H9 (cell line): ENCODE measurements around the gene F2R. TPM values are rescaled to one million over a fixed set of nuclear protein-coding genes. Genes with fewer than 3 reads are reported as not detected.

Experiments used
- DNase-seq: peaks from one replicate; pipeline ENCODE4 v3.0.0-alpha.2; 2017
- H2AFZ ChIP-seq: one replicate; pipeline ENCODE4 v1.6.1; 2013; ENCODE audit warnings: mild to moderate bottlenecking, low read length, control low read depth, moderate library complexity
- H2AK5ac ChIP-seq: 2 replicates; pipeline ENCODE4 v1.6.1; 2013; ENCODE audit warnings: low read length, control low read depth, mixed read lengths; ENCODE audit not compliant: insufficient read length
- H2BK120ac ChIP-seq: one replicate; pipeline ENCODE4 v1.6.1; 2013; ENCODE audit warnings: low read depth, mild to moderate bottlenecking, low read length, control low read depth, inconsistent platforms; ENCODE audit not compliant: poor library complexity, severe bottlenecking
- H2BK12ac ChIP-seq: 2 replicates; pipeline ENCODE4 v1.6.1; 2013; ENCODE audit warnings: low read length, control low read depth, mixed read lengths, low read depth; ENCODE audit not compliant: insufficient read length
- H2BK15ac ChIP-seq: 2 replicates; pipeline ENCODE4 v1.6.1; 2013; ENCODE audit warnings: low read depth, low read length, control low read depth
- H2BK20ac ChIP-seq: one replicate; pipeline ENCODE4 v1.6.1; 2013; ENCODE audit warnings: low read depth, mild to moderate bottlenecking, low read length, control low read depth, inconsistent platforms; ENCODE audit not compliant: poor library complexity, severe bottlenecking
- H2BK5ac ChIP-seq: 2 replicates; pipeline ENCODE4 v1.6.1; 2013; ENCODE audit warnings: low read length, control low read depth, mixed read lengths; ENCODE audit not compliant: insufficient read length
- H3K14ac ChIP-seq: 2 replicates; pipeline ENCODE4 v1.6.1; 2013; ENCODE audit warnings: low read length, control low read depth; ENCODE audit not compliant: insufficient read depth
- H3K18ac ChIP-seq: 2 replicates; pipeline ENCODE4 v1.6.1; 2013; ENCODE audit warnings: low read depth, mild to moderate bottlenecking, mixed read lengths, low read length, control low read depth; ENCODE audit not compliant: insufficient read length
- H3K23ac ChIP-seq: 2 replicates; pipeline ENCODE4 v1.6.1; 2013; ENCODE audit warnings: low read length, control low read depth, mixed read lengths, low read depth; ENCODE audit not compliant: insufficient read length
- H3K23me2 ChIP-seq: 2 replicates; pipeline ENCODE4 v1.6.1; 2013; ENCODE audit warnings: low read depth, mild to moderate bottlenecking, mixed read lengths, low read length, control low read depth; ENCODE audit not compliant: insufficient read length, poor library complexity, severe bottlenecking
- H3K27ac ChIP-seq: 2 replicates; pipeline ENCODE4 v1.5.1; 2013; ENCODE audit warnings: low read length, control low read depth, mixed read lengths, low read depth; ENCODE audit not compliant: insufficient read length
- H3K27me3 ChIP-seq: 2 replicates; pipeline ENCODE4 v1.6.1; 2013; ENCODE audit warnings: low read length, control low read depth, inconsistent platforms; ENCODE audit not compliant: insufficient read depth
- H3K4ac ChIP-seq: 2 replicates; pipeline ENCODE4 v1.6.1; 2013; ENCODE audit warnings: low read depth, mild to moderate bottlenecking, control low read depth, inconsistent platforms, low read length, moderate library complexity
- H3K4me1 ChIP-seq: 2 replicates; pipeline ENCODE4 v1.6.1; 2013; ENCODE audit warnings: low read length, control low read depth, inconsistent platforms; ENCODE audit not compliant: insufficient read depth
- H3K4me2 ChIP-seq: 2 replicates; pipeline ENCODE4 v1.6.1; 2013; ENCODE audit warnings: low read length, control low read depth, mixed read lengths; ENCODE audit not compliant: insufficient read length, insufficient read depth
- H3K56ac ChIP-seq: 2 replicates; pipeline ENCODE4 v1.6.1; 2013; ENCODE audit warnings: low read depth, mild to moderate bottlenecking, mixed read lengths, low read length, control low read depth; ENCODE audit not compliant: insufficient read length
- H3K79me1 ChIP-seq: 2 replicates; pipeline ENCODE4 v1.6.1; 2013; ENCODE audit warnings: low read depth, mild to moderate bottlenecking, moderate library complexity, low read length, control low read depth, inconsistent platforms; ENCODE audit not compliant: insufficient read depth, poor library complexity, severe bottlenecking
- H3K79me2 ChIP-seq: 2 replicates; pipeline ENCODE4 v1.6.1; 2013; ENCODE audit warnings: low read length, control low read depth, inconsistent platforms; ENCODE audit not compliant: insufficient read depth
- H3K9ac ChIP-seq: 2 replicates; pipeline ENCODE4 v1.6.1; 2013; ENCODE audit warnings: low read length, control low read depth, mixed read lengths; ENCODE audit not compliant: insufficient read length; ENCODE audit errors: extremely low read depth
- H3K9me3 ChIP-seq: one replicate; pipeline ENCODE4 v1.6.1; 2013; ENCODE audit warnings: low read depth, low read length, inconsistent platforms; ENCODE audit not compliant: control insufficient read depth
- H3T11ph ChIP-seq: one replicate; pipeline ENCODE4 v1.6.1; 2013; ENCODE audit warnings: mild to moderate bottlenecking, low read length, control low read depth, inconsistent platforms
- H4K20me1 ChIP-seq: one replicate; pipeline ENCODE4 v1.6.1; 2013; ENCODE audit not compliant: control insufficient read depth, insufficient read length, insufficient read depth
- H4K5ac ChIP-seq: 2 replicates; pipeline ENCODE4 v1.6.1; 2013; ENCODE audit warnings: low read depth, mild to moderate bottlenecking, mixed read lengths, low read length, control low read depth; ENCODE audit not compliant: insufficient read length
- H4K8ac ChIP-seq: replicated peaks from 2 replicates; pipeline ENCODE4 v1.6.1; 2013; ENCODE audit warnings: low read length, control low read depth, mixed read lengths, low read depth; ENCODE audit not compliant: insufficient read length
- H4K91ac ChIP-seq: 2 replicates; pipeline ENCODE4 v1.6.1; 2013; ENCODE audit warnings: low read depth, mild to moderate bottlenecking, moderate library complexity, mixed read lengths, low read length, control low read depth; ENCODE audit not compliant: insufficient read length
- H3K27ac Mint-ChIP-seq, 3 experiments: 2 replicates in 2 of 3; 3 replicates in 1 of 3; pipeline ENCODE4 v1.8.0; 2020 to 2021; ENCODE audit warnings: mixed read lengths in 3 of 3, mild to moderate bottlenecking in 1 of 3, moderate library complexity in 1 of 3
- H3K27me3 Mint-ChIP-seq: 2 replicates; pipeline ENCODE4 v1.8.0; 2021; ENCODE audit warnings: low read depth, mild to moderate bottlenecking, moderate library complexity, mixed read lengths
- H3K36me3 Mint-ChIP-seq, 3 experiments: 2 replicates in 2 of 3; 3 replicates in 1 of 3; pipeline ENCODE4 v1.8.0; 2020 to 2021; ENCODE audit warnings: low read depth in 3 of 3, mixed read lengths in 3 of 3; ENCODE audit not compliant: insufficient read depth in 1 of 3
- H3K4me1 Mint-ChIP-seq, 2 experiments: 2 replicates each; pipeline ENCODE4 v1.8.0; 2020; ENCODE audit warnings: mixed read lengths in 2 of 2
- H3K4me3 Mint-ChIP-seq, 2 experiments: 2 replicates in 1 of 2; 3 replicates in 1 of 2; pipeline ENCODE4 v1.8.0; 2020 to 2021; ENCODE audit warnings: mild to moderate bottlenecking in 2 of 2, mixed read lengths in 2 of 2, moderate library complexity in 1 of 2
- H3K9me3 Mint-ChIP-seq, 2 experiments: 2 replicates in 1 of 2; 3 replicates in 1 of 2; pipeline ENCODE4 v1.8.0; 2020; ENCODE audit warnings: mild to moderate bottlenecking in 2 of 2, mixed read lengths in 2 of 2, moderate library complexity in 1 of 2
- WGBS: extraction: QIAGEN DNeasy Blood & Tissue Kit; methylation state at CpG from one replicate; pipeline ENCODE4 v1.1.7; 2013; ENCODE audit warnings: missing lambda C conversion rate, low lambda C conversion rate, mixed read lengths; ENCODE audit not compliant: insufficient read length; ENCODE audit errors: extremely low coverage; 5-methylcytosine and 5-hydroxymethylcytosine counted together
- total RNA-seq: library from RNA; stranded (reverse); gene quantifications from 2 replicates; pipeline ENCODE4 v1.2.1, GENCODE V29; 2021
- TF ChIP-seq, protein P1 (sequence below): fragments of 200-600 bp; sonication (generic); conservative IDR thresholded peaks from 3 replicates; pipeline ENCODE4 v1.8.0; 2021; ENCODE audit warnings: antibody characterized with exemption, mild to moderate bottlenecking

The F2R gene
- total RNA-seq, 1 experiment from 2014 or later: 14.8 TPM

DNA sequence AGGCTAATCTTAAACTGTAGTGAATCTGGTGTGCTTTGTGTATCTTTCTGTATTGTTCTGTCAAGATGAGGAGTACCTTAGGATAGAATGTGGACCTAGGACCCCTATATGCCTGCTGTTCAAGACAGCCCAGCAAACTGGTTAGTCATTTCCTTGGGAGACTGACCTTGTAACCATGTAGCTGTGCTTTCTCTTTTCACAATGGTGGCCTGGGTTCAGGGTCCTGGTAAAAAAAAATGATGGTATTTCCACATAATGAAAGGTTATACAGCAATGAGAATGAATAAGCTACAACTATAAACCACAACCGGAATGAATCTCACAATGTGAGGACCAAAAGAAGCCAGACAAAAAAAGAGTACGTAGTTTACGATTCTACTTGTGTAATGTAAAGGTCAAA is 66.5 kb downstream of the F2R start:
- Histone ChIP-seq H3K79me1 (no peaks in the 10 kb centered on the region), H4K8ac (no peak overlapping the region), H2AFZ (no peak overlapping the region), H3K56ac (no peak overlapping the region), H3K79me2 (no peaks in the 10 kb centered on the region), H2BK120ac (no peak overlapping the region), H2AK5ac (no peak overlapping the region), H3K18ac (no peak overlapping the region), H2BK5ac (no peak overlapping the region), H3K4me1 (peaks cover 2% of the 10 kb centered on the region; the same call in 1 of the 2 replicates), H3K23ac (no peak overlapping the region), H2BK20ac (no peak overlapping the region), H3K23me2 (no peaks in the 10 kb centered on the region), H3K27me3 (no peaks in the 10 kb centered on the region), H4K5ac (no peak overlapping the region), H4K91ac (no peak overlapping the region), H2BK12ac (no peak overlapping the region), H4K20me1 (no peaks in the 10 kb centered on the region), H3K4ac (no peak overlapping the region), H3K27ac (no peak overlapping the region), H2BK15ac (no peak overlapping the region), H3K9ac (no peak overlapping the region), H3K4me2 (no peak overlapping the region), H3K9me3 (no peaks in the 10 kb centered on the region), H3K14ac (no peak overlapping the region), H3T11ph (no peak overlapping the region)
- Mint-ChIP-seq H3K27ac (no peak overlapping the region), H3K4me3 (no peak overlapping the region), H3K9me3 (peaks cover 0 to 3% of the 10 kb centered on the region in 2 experiments; a peak in 1 of 5 replicates), H3K4me1 (peaks cover 44 to 45% of the 10 kb centered on the region in 2 experiments), H3K27me3 (no peaks in the 10 kb centered on the region), H3K36me3 (no peaks in the 10 kb centered on the region; a peak in 2 of 7 replicates)
- no CpG with 5 or more reads among the region's 3 CpGs for WGBS
- TF ChIP-seq, protein P1, sequence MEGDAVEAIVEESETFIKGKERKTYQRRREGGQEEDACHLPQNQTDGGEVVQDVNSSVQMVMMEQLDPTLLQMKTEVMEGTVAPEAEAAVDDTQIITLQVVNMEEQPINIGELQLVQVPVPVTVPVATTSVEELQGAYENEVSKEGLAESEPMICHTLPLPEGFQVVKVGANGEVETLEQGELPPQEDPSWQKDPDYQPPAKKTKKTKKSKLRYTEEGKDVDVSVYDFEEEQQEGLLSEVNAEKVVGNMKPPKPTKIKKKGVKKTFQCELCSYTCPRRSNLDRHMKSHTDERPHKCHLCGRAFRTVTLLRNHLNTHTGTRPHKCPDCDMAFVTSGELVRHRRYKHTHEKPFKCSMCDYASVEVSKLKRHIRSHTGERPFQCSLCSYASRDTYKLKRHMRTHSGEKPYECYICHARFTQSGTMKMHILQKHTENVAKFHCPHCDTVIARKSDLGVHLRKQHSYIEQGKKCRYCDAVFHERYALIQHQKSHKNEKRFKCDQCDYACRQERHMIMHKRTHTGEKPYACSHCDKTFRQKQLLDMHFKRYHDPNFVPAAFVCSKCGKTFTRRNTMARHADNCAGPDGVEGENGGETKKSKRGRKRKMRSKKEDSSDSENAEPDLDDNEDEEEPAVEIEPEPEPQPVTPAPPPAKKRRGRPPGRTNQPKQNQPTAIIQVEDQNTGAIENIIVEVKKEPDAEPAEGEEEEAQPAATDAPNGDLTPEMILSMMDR: no peak
- no peak for DNase-seq

Other genes starting within 250 kb of the F2R start
- gene F2RL2, start 92.7 kb upstream of the F2R start, total RNA-seq: 0.09 TPM in 1 of 2 replicates, not detected in the other
- gene F2RL1, start 102.9 kb downstream of the F2R start, total RNA-seq: 22.4 and 23.0 TPM in 2 replicates
- gene S100Z, start 133.9 kb downstream of the F2R start, total RNA-seq: not detected in 2 replicates
- not detected in 2 replicates for gene CRHBP, start 236.9 kb downstream of the F2R start, total RNA-seq